GM23338 (cell line): ENCODE results near the gene FBXL4.

Experiments used
- CREB1 ChIP-seq: fragments of 250-450 bp; sonication (Bioruptor Pico); IDR thresholded peaks from 2 replicates; pipeline ENCODE4 v1.5.0; 2020; ENCODE audit warnings: low read depth, mild to moderate bottlenecking, moderate library complexity
- CTCF ChIP-seq, 2 experiments: fragments of 200-600 bp in 1 of 2; sonication (generic) in 1 of 2; conservative IDR thresholded peaks; 2 replicates each; pipeline versions ENCODE4 v1.5.1 to v1.6.1; 2016 to 2017; ENCODE audit warnings: antibody characterized with exemption in 2 of 2, low read depth in 2 of 2, mild to moderate bottlenecking in 2 of 2, moderate library complexity in 1 of 2
- ETS1 ChIP-seq: IDR thresholded peaks from 2 replicates; pipeline ENCODE4 v1.6.1; 2016; ENCODE audit warnings: antibody characterized with exemption
- EZH2 ChIP-seq: fragments of 200-600 bp; sonication (generic); IDR thresholded peaks from one replicate; pipeline ENCODE4 v1.8.0; 2017; ENCODE audit warnings: antibody characterized with exemption, mild to moderate bottlenecking, low read depth; ENCODE audit not compliant: unreplicated experiment
- EZH2phosphoT487 ChIP-seq: fragments of 200-600 bp; sonication (generic); IDR thresholded peaks from one replicate; pipeline ENCODE4 v1.8.1; 2018; ENCODE audit warnings: antibody characterized with exemption; ENCODE audit not compliant: unreplicated experiment
- JUNB ChIP-seq: IDR thresholded peaks from one replicate; pipeline ENCODE4 v1.6.1; 2016; ENCODE audit warnings: antibody characterized with exemption; ENCODE audit not compliant: unreplicated experiment
- NANOG ChIP-seq: IDR thresholded peaks from 2 replicates; pipeline ENCODE4 v1.6.1; 2016; ENCODE audit warnings: antibody characterized with exemption, borderline replicate concordance
- POLR2AphosphoS5 ChIP-seq: IDR thresholded peaks from 2 replicates; pipeline ENCODE4 v1.6.1; 2016; ENCODE audit warnings: antibody characterized with exemption, low read depth
- ZNF114 ChIP-seq: fragments of 250-450 bp; sonication (Bioruptor Pico); IDR thresholded peaks from 2 replicates; pipeline ENCODE4 v1.5.0; 2020; ENCODE audit warnings: mild to moderate bottlenecking, moderate library complexity
- TF ChIP-seq, protein P1 (sequence below): IDR thresholded peaks from one replicate; pipeline ENCODE4 v1.6.1; 2018; ENCODE audit warnings: antibody characterized with exemption; ENCODE audit not compliant: unreplicated experiment

- no peak for TF ChIP-seq CTCF (conservative IDR thresholded peaks at IDR 0.05; ENCODE audit: low read depth in 2 of 2)
- TF ChIP-seq EZH2 = peak; percentile 89
- TF ChIP-seq EZH2phosphoT487 = no peak
- TF ChIP-seq POLR2AphosphoS5 = no peak
- TF ChIP-seq, protein P1, sequence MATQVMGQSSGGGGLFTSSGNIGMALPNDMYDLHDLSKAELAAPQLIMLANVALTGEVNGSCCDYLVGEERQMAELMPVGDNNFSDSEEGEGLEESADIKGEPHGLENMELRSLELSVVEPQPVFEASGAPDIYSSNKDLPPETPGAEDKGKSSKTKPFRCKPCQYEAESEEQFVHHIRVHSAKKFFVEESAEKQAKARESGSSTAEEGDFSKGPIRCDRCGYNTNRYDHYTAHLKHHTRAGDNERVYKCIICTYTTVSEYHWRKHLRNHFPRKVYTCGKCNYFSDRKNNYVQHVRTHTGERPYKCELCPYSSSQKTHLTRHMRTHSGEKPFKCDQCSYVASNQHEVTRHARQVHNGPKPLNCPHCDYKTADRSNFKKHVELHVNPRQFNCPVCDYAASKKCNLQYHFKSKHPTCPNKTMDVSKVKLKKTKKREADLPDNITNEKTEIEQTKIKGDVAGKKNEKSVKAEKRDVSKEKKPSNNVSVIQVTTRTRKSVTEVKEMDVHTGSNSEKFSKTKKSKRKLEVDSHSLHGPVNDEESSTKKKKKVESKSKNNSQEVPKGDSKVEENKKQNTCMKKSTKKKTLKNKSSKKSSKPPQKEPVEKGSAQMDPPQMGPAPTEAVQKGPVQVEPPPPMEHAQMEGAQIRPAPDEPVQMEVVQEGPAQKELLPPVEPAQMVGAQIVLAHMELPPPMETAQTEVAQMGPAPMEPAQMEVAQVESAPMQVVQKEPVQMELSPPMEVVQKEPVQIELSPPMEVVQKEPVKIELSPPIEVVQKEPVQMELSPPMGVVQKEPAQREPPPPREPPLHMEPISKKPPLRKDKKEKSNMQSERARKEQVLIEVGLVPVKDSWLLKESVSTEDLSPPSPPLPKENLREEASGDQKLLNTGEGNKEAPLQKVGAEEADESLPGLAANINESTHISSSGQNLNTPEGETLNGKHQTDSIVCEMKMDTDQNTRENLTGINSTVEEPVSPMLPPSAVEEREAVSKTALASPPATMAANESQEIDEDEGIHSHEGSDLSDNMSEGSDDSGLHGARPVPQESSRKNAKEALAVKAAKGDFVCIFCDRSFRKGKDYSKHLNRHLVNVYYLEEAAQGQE = no peak
- TF ChIP-seq CREB1 (CRISPR knock-in tag) = no peak
- no peak for TF ChIP-seq JUNB
- TF ChIP-seq ETS1 = no peak
- TF ChIP-seq ZNF114 (CRISPR knock-in tag) = no peak
- no peak for TF ChIP-seq NANOG
These were observed 122.7 kb downstream of the FBXL4 start for GRCh38 chr6:98824902-98825599.
